Liver (tissue), 9 donors: ENCODE data around the gene CDH1. TPM values are rescaled to one million over a fixed set of nuclear protein-coding genes. Genes with fewer than 3 reads are reported as not detected.

Experiments
- DNase-seq: peaks from one replicate; pipeline ENCODE4 v3.0.0-alpha.2; 2017; ENCODE audit warnings: low spot score
- H3K27ac ChIP-seq, 2 donors: one replicate each; pipeline ENCODE4 v1.7.0; 2013; ENCODE audit warnings: inconsistent platforms in 2 of 2, low read length in 2 of 2, control low read depth in 1 of 2, low read depth in 1 of 2, mild to moderate bottlenecking in 1 of 2
- H3K27me3 ChIP-seq, 4 donors: one replicate each; pipeline versions ENCODE4 v1.6.1 to v1.7.0; 2013; ENCODE audit warnings: low read length in 3 of 4, inconsistent platforms in 1 of 4, mild to moderate bottlenecking in 1 of 4, moderate library complexity in 1 of 4; ENCODE audit not compliant: control insufficient read depth in 4 of 4, insufficient read depth in 4 of 4
- H3K36me3 ChIP-seq, 4 donors: one replicate each; pipeline versions ENCODE4 v1.6.1 to v1.7.0; 2013; ENCODE audit warnings: low read length in 3 of 4, mild to moderate bottlenecking in 3 of 4, low read depth in 1 of 4, moderate library complexity in 1 of 4; ENCODE audit not compliant: control insufficient read depth in 4 of 4, insufficient read depth in 3 of 4
- H3K4me1 ChIP-seq, 4 donors: one replicate each; pipeline versions ENCODE4 v1.6.1 to v1.7.0; 2013; ENCODE audit warnings: low read length in 3 of 4, mild to moderate bottlenecking in 3 of 4, moderate library complexity in 1 of 4; ENCODE audit not compliant: control insufficient read depth in 4 of 4, insufficient read depth in 4 of 4
- H3K4me3 ChIP-seq, 3 donors: one replicate each; pipeline versions ENCODE4 v1.6.1 to v1.7.0; 2013; ENCODE audit warnings: low read length in 3 of 3, control low read depth in 1 of 3, low read depth in 1 of 3, mild to moderate bottlenecking in 1 of 3
- H3K9ac ChIP-seq, 2 donors: one replicate each; pipeline ENCODE4 v1.7.0; 2013; ENCODE audit warnings: low read length in 2 of 2, mild to moderate bottlenecking in 2 of 2, moderate library complexity in 2 of 2, control low read depth in 1 of 2, low read depth in 1 of 2
- H3K9me3 ChIP-seq, 4 donors: one replicate each; pipeline versions ENCODE4 v1.6.1 to v1.7.0; 2013; ENCODE audit warnings: low read length in 3 of 4; ENCODE audit not compliant: control insufficient read depth in 4 of 4
- EGR1 ChIP-seq, 2 donors: IDR thresholded peaks; 2 replicates each; pipeline ENCODE4 v1.6.1; 2016 to 2018; ENCODE audit warnings: antibody characterized with exemption in 2 of 2, low read depth in 2 of 2
- FOXA1 ChIP-seq: IDR thresholded peaks from 2 replicates; pipeline ENCODE4 v1.6.1; 2016; ENCODE audit warnings: antibody characterized with exemption
- FOXA2 ChIP-seq: IDR thresholded peaks from 2 replicates; pipeline ENCODE4 v1.6.1; 2016; ENCODE audit warnings: antibody characterized with exemption
- GABPA ChIP-seq, 2 donors: IDR thresholded peaks in 1 of 2; conservative IDR thresholded peaks in 1 of 2; 2 replicates each; pipeline ENCODE4 v1.6.1; 2016; ENCODE audit warnings: antibody characterized with exemption in 2 of 2, mild to moderate bottlenecking in 1 of 2, moderate library complexity in 1 of 2
- HNF4A ChIP-seq, 2 donors: conservative IDR thresholded peaks; 2 replicates each; pipeline ENCODE4 v1.6.1; 2016; ENCODE audit warnings: antibody characterized with exemption in 2 of 2, mild to moderate bottlenecking in 2 of 2
- HNF4G ChIP-seq: IDR thresholded peaks from 2 replicates; pipeline ENCODE4 v1.6.1; 2016; ENCODE audit warnings: antibody characterized with exemption
- JUND ChIP-seq, 2 donors: IDR thresholded peaks; 2 replicates each; pipeline ENCODE4 v1.6.1; 2016; ENCODE audit warnings: antibody characterized with exemption in 2 of 2
- NR2F2 ChIP-seq: IDR thresholded peaks from 2 replicates; pipeline ENCODE4 v1.6.1; 2016; ENCODE audit warnings: antibody characterized with exemption
- RAD21 ChIP-seq, 2 donors: IDR thresholded peaks; 2 replicates each; pipeline ENCODE4 v1.6.1; 2016; ENCODE audit warnings: antibody characterized with exemption in 2 of 2, mild to moderate bottlenecking in 2 of 2
- REST ChIP-seq: IDR thresholded peaks from 2 replicates; pipeline ENCODE4 v1.6.1; 2016; ENCODE audit warnings: antibody characterized with exemption, mild to moderate bottlenecking
- RXRA ChIP-seq, 2 donors: IDR thresholded peaks; 2 replicates each; pipeline ENCODE4 v1.6.1; 2017 to 2018; ENCODE audit warnings: antibody characterized with exemption in 2 of 2, mild to moderate bottlenecking in 1 of 2
- SP1 ChIP-seq: IDR thresholded peaks from 2 replicates; pipeline ENCODE4 v1.6.1; 2018; ENCODE audit warnings: antibody characterized with exemption, mild to moderate bottlenecking
- TAF1 ChIP-seq: conservative IDR thresholded peaks from 2 replicates; pipeline ENCODE4 v1.6.1; 2016; ENCODE audit warnings: antibody characterized with exemption, mild to moderate bottlenecking
- YY1 ChIP-seq: IDR thresholded peaks from 2 replicates; pipeline ENCODE4 v1.6.1; 2016; ENCODE audit warnings: antibody characterized with exemption, mild to moderate bottlenecking
- WGBS: extraction: QIAGEN DNeasy Blood & Tissue Kit; methylation state at CpG from one replicate; pipeline ENCODE4 v1.1.7; 2013; 5-methylcytosine and 5-hydroxymethylcytosine counted together
- polyA plus RNA-seq, 2 donors: library from polyadenylated mRNA; stranded (reverse) in 1 of 2; unstranded in 1 of 2; fragments of 200-250 nt in 1 of 2; fragments of >200 nt in 1 of 2; fragmentation: Nextera tagmentation in 1 of 2; extraction: Ambion mirVana in 1 of 2; gene quantifications; one replicate each; pipeline versions ENCODE4 v1.2.1 to v1.2.3, GENCODE V29; 2013 to 2015
- total RNA-seq, 2 donors: library from RNA; depleted of rRNA; stranded (reverse); fragments of >200 nt; gene quantifications; one replicate each; pipeline ENCODE4 v1.2.3, GENCODE V29; 2014
- TF ChIP-seq, protein P1 (sequence below): fragments of 150-350 bp; IDR thresholded peaks from 2 replicates; pipeline ENCODE4 v1.5.1; 2017; ENCODE audit warnings: improper control_type of control experiment, low read depth, low read length; ENCODE audit not compliant: missing input control
- TF ChIP-seq, protein P2 (sequence below): IDR thresholded peaks from 2 replicates; pipeline ENCODE4 v1.6.1; 2016; ENCODE audit warnings: antibody characterized with exemption
- TF ChIP-seq, protein P3 (sequence below): IDR thresholded peaks from 2 replicates; pipeline ENCODE4 v1.6.1; 2016; ENCODE audit warnings: antibody characterized with exemption
- TF ChIP-seq, protein P4 (sequence below): IDR thresholded peaks from 2 replicates; pipeline ENCODE4 v1.6.1; 2016; ENCODE audit warnings: antibody characterized with exemption
- donor health status: healthy.
- donor health status: healthy.
- donor health status: healthy.
- donor health status: healthy.
- donor health status: healthy.

CDH1 gene
- total and polyA plus RNA-seq, 4 donors: 21.8 to 69.3 (median 50.3) TPM

DNA sequence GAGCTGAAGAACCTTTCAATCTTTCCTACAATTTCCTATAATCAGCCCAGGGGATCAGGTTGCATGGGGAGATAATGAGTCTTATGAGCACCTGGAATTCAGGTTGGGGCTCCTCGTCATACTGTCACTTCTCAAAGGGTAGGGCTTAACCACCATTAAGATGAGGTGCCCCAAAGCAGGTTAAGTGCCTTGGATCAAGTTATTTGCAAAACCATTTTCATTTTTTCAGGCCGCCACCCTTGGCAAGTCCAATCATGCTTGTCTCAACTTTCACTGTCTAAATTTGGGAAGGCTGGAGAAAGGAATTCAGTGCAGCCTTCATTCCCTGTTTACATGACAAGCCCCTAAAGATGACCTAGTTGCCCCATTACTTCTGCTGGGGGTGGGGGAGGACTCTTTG is 61.3 kb downstream of the CDH1 start:
- TF ChIP-seq FOXA1 (no peak), EGR1 (IDR thresholded peaks at IDR 0.05; ENCODE audit: low read depth in 2 of 2) (no peak), SP1 (no peak)
- Histone ChIP-seq H3K36me3 (peaks cover 0 to 11% (median 9%) of the 10 kb centered on the region in 4 donors), H3K9ac (no peak overlapping the region), H3K4me3 (no peak overlapping the region), H3K4me1 (peaks cover 4 to 9% (median 5%) of the 10 kb centered on the region in 4 donors), H3K27me3 (no peaks in the 10 kb centered on the region), H3K27ac (no peak overlapping the region), H3K9me3 (no peaks in the 10 kb centered on the region)
- no peak for DNase-seq
- WGBS: 95% methylated on average over 2 of the region's 2 CpGs

DNA sequence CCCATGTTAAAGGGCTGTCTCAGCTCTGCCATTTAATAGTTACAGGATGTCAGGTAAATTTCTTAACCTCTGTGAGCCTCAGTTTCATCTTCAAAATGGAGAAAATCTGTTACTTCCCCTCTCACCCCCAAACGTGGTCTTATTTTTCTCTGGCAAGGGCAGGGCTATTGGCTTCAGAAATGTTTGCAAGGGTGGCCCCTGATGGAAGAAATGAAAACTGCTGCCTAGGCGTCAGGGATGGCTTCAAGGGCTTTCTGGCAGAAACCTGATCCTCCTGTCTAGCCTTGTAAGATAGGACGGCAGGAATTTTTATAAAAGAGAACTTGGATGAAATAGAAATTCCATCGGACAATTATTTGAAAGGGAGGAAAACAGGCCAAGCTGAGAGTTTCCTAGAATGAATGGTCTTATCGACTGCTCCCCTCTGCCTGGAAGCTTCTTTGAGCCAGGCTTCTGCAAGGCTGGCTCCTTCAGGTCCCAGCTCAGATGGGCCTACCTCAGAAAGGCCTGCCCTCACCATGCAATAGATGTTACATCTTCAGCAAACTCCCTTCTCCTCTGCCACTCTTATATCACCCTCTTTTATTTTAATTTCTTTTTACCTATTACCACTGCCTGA is 63.3 kb downstream of the CDH1 start:
- H3K9ac ChIP-seq: no peak overlapping the region
- WGBS: 30% methylated on average over 5 of the region's 5 CpGs
- no peaks in the 10 kb centered on the region for H3K27me3 ChIP-seq
- no peak overlapping the region for H3K4me3 ChIP-seq
- no peaks in the 10 kb centered on the region for H3K9me3 ChIP-seq
- H3K27ac ChIP-seq: peak overlapping the region in 1 of 2 donors; percentile 28
- H3K36me3 ChIP-seq: peaks cover 0 to 11% (median 9%) of the 10 kb centered on the region in 4 donors
- peaks cover 0 to 1% (median 0%) of the 10 kb centered on the region in 4 donors for H3K4me1 ChIP-seq
- TF ChIP-seq HNF4A (conservative IDR thresholded peaks at IDR 0.05) (peak in 1 of 2 donors; percentile 14), REST (no peak), FOXA2 (no peak), TAF1 (no peak), GABPA (IDR thresholded peaks at IDR 0.05 in 1 of 2, conservative IDR thresholded peaks at IDR 0.05 in 1 of 2) (no peak), HNF4G (no peak), JUND (IDR thresholded peaks at IDR 0.05) (no peak), FOXA1 (no peak), SP1 (no peak), EGR1 (IDR thresholded peaks at IDR 0.05; ENCODE audit: low read depth in 2 of 2) (no peak), NR2F2 (no peak), YY1 (no peak), RAD21 (IDR thresholded peaks at IDR 0.05) (peak; percentile 90 to 96), RXRA (IDR thresholded peaks at IDR 0.05) (peak in 1 of 2 donors; percentile 34)
- TF ChIP-seq, protein P1, sequence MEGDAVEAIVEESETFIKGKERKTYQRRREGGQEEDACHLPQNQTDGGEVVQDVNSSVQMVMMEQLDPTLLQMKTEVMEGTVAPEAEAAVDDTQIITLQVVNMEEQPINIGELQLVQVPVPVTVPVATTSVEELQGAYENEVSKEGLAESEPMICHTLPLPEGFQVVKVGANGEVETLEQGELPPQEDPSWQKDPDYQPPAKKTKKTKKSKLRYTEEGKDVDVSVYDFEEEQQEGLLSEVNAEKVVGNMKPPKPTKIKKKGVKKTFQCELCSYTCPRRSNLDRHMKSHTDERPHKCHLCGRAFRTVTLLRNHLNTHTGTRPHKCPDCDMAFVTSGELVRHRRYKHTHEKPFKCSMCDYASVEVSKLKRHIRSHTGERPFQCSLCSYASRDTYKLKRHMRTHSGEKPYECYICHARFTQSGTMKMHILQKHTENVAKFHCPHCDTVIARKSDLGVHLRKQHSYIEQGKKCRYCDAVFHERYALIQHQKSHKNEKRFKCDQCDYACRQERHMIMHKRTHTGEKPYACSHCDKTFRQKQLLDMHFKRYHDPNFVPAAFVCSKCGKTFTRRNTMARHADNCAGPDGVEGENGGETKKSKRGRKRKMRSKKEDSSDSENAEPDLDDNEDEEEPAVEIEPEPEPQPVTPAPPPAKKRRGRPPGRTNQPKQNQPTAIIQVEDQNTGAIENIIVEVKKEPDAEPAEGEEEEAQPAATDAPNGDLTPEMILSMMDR: peak; percentile 85
- TF ChIP-seq, protein P2, sequence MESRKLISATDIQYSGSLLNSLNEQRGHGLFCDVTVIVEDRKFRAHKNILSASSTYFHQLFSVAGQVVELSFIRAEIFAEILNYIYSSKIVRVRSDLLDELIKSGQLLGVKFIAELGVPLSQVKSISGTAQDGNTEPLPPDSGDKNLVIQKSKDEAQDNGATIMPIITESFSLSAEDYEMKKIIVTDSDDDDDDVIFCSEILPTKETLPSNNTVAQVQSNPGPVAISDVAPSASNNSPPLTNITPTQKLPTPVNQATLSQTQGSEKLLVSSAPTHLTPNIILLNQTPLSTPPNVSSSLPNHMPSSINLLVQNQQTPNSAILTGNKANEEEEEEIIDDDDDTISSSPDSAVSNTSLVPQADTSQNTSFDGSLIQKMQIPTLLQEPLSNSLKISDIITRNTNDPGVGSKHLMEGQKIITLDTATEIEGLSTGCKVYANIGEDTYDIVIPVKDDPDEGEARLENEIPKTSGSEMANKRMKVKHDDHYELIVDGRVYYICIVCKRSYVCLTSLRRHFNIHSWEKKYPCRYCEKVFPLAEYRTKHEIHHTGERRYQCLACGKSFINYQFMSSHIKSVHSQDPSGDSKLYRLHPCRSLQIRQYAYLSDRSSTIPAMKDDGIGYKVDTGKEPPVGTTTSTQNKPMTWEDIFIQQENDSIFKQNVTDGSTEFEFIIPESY: no peak
- TF ChIP-seq, protein P3, sequence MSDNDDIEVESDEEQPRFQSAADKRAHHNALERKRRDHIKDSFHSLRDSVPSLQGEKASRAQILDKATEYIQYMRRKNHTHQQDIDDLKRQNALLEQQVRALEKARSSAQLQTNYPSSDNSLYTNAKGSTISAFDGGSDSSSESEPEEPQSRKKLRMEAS: no peak
- TF ChIP-seq, protein P4, sequence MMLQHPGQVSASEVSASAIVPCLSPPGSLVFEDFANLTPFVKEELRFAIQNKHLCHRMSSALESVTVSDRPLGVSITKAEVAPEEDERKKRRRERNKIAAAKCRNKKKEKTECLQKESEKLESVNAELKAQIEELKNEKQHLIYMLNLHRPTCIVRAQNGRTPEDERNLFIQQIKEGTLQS: no peak
- DNase-seq: peak; percentile 74
